DOHH2 (cell line): ENCODE measurements around the gene MAP7D1.

Source experiments
- H3F3A ChIP-seq: fragments of 200-600 bp; sonication (generic), shearing (Covaris generic); 2 replicates; pipeline ENCODE4 v1.6.0; 2016; ENCODE audit warnings: antibody characterized with exemption, mild to moderate bottlenecking; ENCODE audit not compliant: control insufficient read depth, insufficient read depth
- H3K27ac ChIP-seq: fragments of 200-600 bp; sonication (generic); 2 replicates; pipeline ENCODE4 v1.5.1; 2014; ENCODE audit warnings: low read depth, mild to moderate bottlenecking, low read length, moderate library complexity
- H3K27me3 ChIP-seq: fragments of 200-600 bp; sonication (generic); 2 replicates; pipeline ENCODE4 v1.6.1; 2014; ENCODE audit warnings: mild to moderate bottlenecking, low read length, mixed read lengths; ENCODE audit not compliant: control insufficient read depth
- H3K36me3 ChIP-seq: fragments of 200-600 bp; sonication (generic); 2 replicates; pipeline ENCODE4 v1.6.1; 2014; ENCODE audit warnings: mild to moderate bottlenecking, low read length, moderate library complexity, mixed read lengths; ENCODE audit not compliant: control insufficient read depth
- H3K4me1 ChIP-seq: fragments of 200-600 bp; sonication (generic); 2 replicates; pipeline ENCODE4 v1.6.1; 2014; ENCODE audit warnings: mild to moderate bottlenecking, low read length, mixed read lengths; ENCODE audit not compliant: control insufficient read depth
- H3K4me2 ChIP-seq: fragments of 200-600 bp; sonication (generic); 2 replicates; pipeline ENCODE4 v1.6.0; 2014; ENCODE audit warnings: mild to moderate bottlenecking, low read length, moderate library complexity
- H3K4me3 ChIP-seq: fragments of 200-600 bp; sonication (generic); 2 replicates; pipeline ENCODE4 v1.5.1; 2014; ENCODE audit warnings: mild to moderate bottlenecking, low read length, mixed read lengths
- H3K79me2 ChIP-seq: fragments of 200-600 bp; sonication (generic); 2 replicates; pipeline ENCODE4 v1.6.1; 2014; ENCODE audit warnings: mild to moderate bottlenecking, low read length, mixed read lengths; ENCODE audit not compliant: control insufficient read depth
- H3K9me2 ChIP-seq: fragments of 200-600 bp; sonication (generic); replicated peaks from 2 replicates; pipeline ENCODE4 v1.6.1; 2014; ENCODE audit warnings: mild to moderate bottlenecking, low read length, mixed read lengths; ENCODE audit not compliant: control insufficient read depth
- H3K9me3 ChIP-seq: fragments of 200-600 bp; sonication (generic); 2 replicates; pipeline ENCODE4 v1.6.1; 2014; ENCODE audit warnings: antibody characterized with exemption, low read length, mixed read lengths; ENCODE audit not compliant: control insufficient read depth, insufficient read depth
- H4K20me1 ChIP-seq: fragments of 200-600 bp; sonication (generic); 2 replicates; pipeline ENCODE4 v1.6.0; 2014; ENCODE audit warnings: low read depth, mild to moderate bottlenecking, antibody characterized with exemption, low read length, moderate library complexity; ENCODE audit not compliant: control insufficient read depth, insufficient read depth
- CTCF ChIP-seq: fragments of 200-600 bp; sonication (generic); IDR thresholded peaks from one replicate; pipeline ENCODE4 v1.5.1; 2014; ENCODE audit warnings: antibody characterized with exemption, mild to moderate bottlenecking, low read depth, low read length; ENCODE audit not compliant: poor library complexity, severe bottlenecking
- EZH2phosphoT487 ChIP-seq: fragments of 200-600 bp; sonication (generic); IDR thresholded peaks from 2 replicates; pipeline ENCODE4 v1.6.1; 2017; ENCODE audit warnings: borderline replicate concordance, mild to moderate bottlenecking, antibody characterized with exemption, low read length, moderate library complexity, mixed read lengths

The MAP7D1 gene

GRCh38 chr1:36208978-36209703 lies 53.2 kb downstream of the MAP7D1 start:
- H3K4me3 ChIP-seq: no peak overlapping the region
- H3K4me1 ChIP-seq: peaks cover 36% of the 10 kb centered on the region
- H4K20me1 ChIP-seq: no peaks in the 10 kb centered on the region
- no peaks in the 10 kb centered on the region for H3K9me2 ChIP-seq
- H3K36me3 ChIP-seq: no peaks in the 10 kb centered on the region
- H3K4me2 ChIP-seq: no peak overlapping the region
- no peak overlapping the region for H3K27ac ChIP-seq
- no peaks in the 10 kb centered on the region for H3K9me3 ChIP-seq
- peaks cover 3% of the 10 kb centered on the region; the same call in 1 of the 2 replicates for H3F3A ChIP-seq
- TF ChIP-seq EZH2phosphoT487 (no peak), CTCF (no peak)
- H3K27me3 ChIP-seq: no peaks in the 10 kb centered on the region
- no peaks in the 10 kb centered on the region for H3K79me2 ChIP-seq

GRCh38 chr1:36211307-36211706 lies 55.3 kb downstream of the MAP7D1 start:
- Histone ChIP-seq H3K27ac (no peak overlapping the region), H3K4me1 (peaks cover 36% of the 10 kb centered on the region), H3K27me3 (no peaks in the 10 kb centered on the region), H3K9me2 (no peaks in the 10 kb centered on the region), H3K79me2 (no peaks in the 10 kb centered on the region), H3K9me3 (no peaks in the 10 kb centered on the region), H4K20me1 (no peaks in the 10 kb centered on the region), H3F3A (peaks cover 3% of the 10 kb centered on the region; the same call in 1 of the 2 replicates), H3K36me3 (no peaks in the 10 kb centered on the region), H3K4me2 (no peak overlapping the region), H3K4me3 (no peak overlapping the region)
- TF ChIP-seq EZH2phosphoT487: no peak
- TF ChIP-seq CTCF: no peak

GRCh38 chr1:36211841-36212240 lies 55.9 kb downstream of the MAP7D1 start:
- Histone ChIP-seq H3K9me2 (no peaks in the 10 kb centered on the region), H3K27ac (no peak overlapping the region), H3K9me3 (no peaks in the 10 kb centered on the region), H4K20me1 (no peaks in the 10 kb centered on the region), H3K4me2 (no peak overlapping the region), H3K27me3 (no peaks in the 10 kb centered on the region), H3K4me1 (peaks cover 31% of the 10 kb centered on the region), H3K79me2 (no peaks in the 10 kb centered on the region), H3K4me3 (no peak overlapping the region), H3F3A (peaks cover 3% of the 10 kb centered on the region; the same call in 1 of the 2 replicates), H3K36me3 (no peaks in the 10 kb centered on the region)
- no peak for TF ChIP-seq EZH2phosphoT487
- TF ChIP-seq CTCF: no peak
